GM21526 (cell line): ENCODE results near the gene FEM1C.

Experiments used
- ATAC-seq: cut with Tn5 transposase; IDR thresholded peaks from one replicate; pipeline ENCODE4 v1.9.1; 2021; ENCODE audit warnings: moderate library complexity; ENCODE audit not compliant: unreplicated experiment, low FRiP score

Gene FEM1C

GRCh38 chr5:115524199-115524847, 20.3 kb downstream of the FEM1C start:
- ATAC-seq: no peak

- ATAC-seq: no peak
These were observed 21.7 kb downstream of the FEM1C start for GRCh38 chr5:115522832-115523403.

- ATAC-seq: no peak
These were observed 24.4 kb downstream of the FEM1C start for GRCh38 chr5:115520191-115520590.

GRCh38 chr5:115516372-115516771, 28.2 kb downstream of the FEM1C start:
- no peak for ATAC-seq

GRCh38 chr5:115514220-115514619, 30.4 kb downstream of the FEM1C start:
- ATAC-seq: no peak

GRCh38 chr5:115511632-115512031, 32.9 kb downstream of the FEM1C start:
- ATAC-seq: no peak

GRCh38 chr5:115510145-115510645, 34.4 kb downstream of the FEM1C start:
- no peak for ATAC-seq

GRCh38 chr5:115509547-115509946, 35.0 kb downstream of the FEM1C start:
- ATAC-seq: no peak

- no peak for ATAC-seq
These were observed 36.9 kb downstream of the FEM1C start for GRCh38 chr5:115507681-115508080.

GRCh38 chr5:115503420-115503819, 41.2 kb downstream of the FEM1C start:
- ATAC-seq: no peak

- ATAC-seq: no peak
These were observed 42.9 kb downstream of the FEM1C start for GRCh38 chr5:115501464-115502210.

GRCh38 chr5:115500225-115500624, 44.4 kb downstream of the FEM1C start:
- ATAC-seq: no peak

- ATAC-seq: no peak
These were observed 47.5 kb downstream of the FEM1C start for GRCh38 chr5:115496936-115497576.

GRCh38 chr5:115494570-115495289, 49.8 kb downstream of the FEM1C start:
- no peak for ATAC-seq

GRCh38 chr5:115490596-115490995, 54.0 kb downstream of the FEM1C start:
- no peak for ATAC-seq

GRCh38 chr5:115489733-115490132, 54.8 kb downstream of the FEM1C start:
- no peak for ATAC-seq

- no peak for ATAC-seq
These were observed 56.8 kb downstream of the FEM1C start for GRCh38 chr5:115487756-115488155.

- ATAC-seq: no peak
These were observed 57.4 kb downstream of the FEM1C start for GRCh38 chr5:115487168-115487567.

GRCh38 chr5:115486728-115487127, 57.8 kb downstream of the FEM1C start:
- no peak for ATAC-seq

GRCh38 chr5:115484368-115484767, 60.2 kb downstream of the FEM1C start:
- no peak for ATAC-seq

- ATAC-seq: no peak
These were observed 63.7 kb downstream of the FEM1C start for GRCh38 chr5:115480900-115481299.
